T-helper 22 cell (primary cell): ENCODE data around the gene TNFAIP3.

Experiments
- DNase-seq: peaks from one replicate; pipeline ENCODE4 v3.0.0-alpha.2; 2020; ENCODE audit warnings: low read depth

Gene TNFAIP3

DNA sequence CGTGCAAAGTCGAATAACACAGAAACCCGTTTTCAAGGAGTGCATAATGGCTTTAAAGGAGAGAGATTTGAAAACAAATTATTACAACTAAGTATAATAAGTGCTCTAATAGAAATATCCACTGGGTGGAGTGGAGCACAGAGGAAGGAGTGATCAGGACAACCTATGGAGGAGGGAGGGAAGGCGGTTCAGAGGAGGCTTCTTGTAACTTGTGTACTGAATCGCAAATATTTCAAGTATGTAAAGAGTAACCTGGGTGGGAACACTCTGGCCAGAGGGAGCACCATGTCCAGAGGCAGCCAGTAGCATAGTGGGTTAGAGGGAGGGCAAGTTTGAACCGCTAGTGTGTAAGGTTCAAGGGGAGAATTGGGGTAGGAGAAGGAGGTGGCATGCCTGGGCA is 21.6 kb upstream of the TNFAIP3 start:
- no peak for DNase-seq

DNA sequence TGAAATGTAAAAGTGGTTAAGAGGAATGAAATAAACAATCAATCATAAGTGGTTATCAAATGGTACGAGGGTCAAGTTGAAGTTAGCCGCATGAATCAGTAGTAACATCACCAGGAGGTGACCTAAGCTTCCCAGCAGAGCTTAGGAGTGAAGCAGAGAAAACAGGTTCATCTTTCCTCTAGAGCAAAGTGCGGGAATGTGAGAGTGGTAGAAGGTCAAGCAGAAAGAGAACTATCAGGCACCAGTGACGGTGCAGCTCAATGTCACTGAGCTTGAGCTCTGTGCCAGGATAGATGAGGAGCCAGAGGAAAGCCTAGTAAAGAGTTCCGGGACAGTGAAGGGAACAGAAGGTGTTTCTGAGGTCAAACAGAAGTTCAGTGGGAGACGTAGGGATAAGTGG is 20.8 kb upstream of the TNFAIP3 start:
- DNase-seq = no peak

DNA sequence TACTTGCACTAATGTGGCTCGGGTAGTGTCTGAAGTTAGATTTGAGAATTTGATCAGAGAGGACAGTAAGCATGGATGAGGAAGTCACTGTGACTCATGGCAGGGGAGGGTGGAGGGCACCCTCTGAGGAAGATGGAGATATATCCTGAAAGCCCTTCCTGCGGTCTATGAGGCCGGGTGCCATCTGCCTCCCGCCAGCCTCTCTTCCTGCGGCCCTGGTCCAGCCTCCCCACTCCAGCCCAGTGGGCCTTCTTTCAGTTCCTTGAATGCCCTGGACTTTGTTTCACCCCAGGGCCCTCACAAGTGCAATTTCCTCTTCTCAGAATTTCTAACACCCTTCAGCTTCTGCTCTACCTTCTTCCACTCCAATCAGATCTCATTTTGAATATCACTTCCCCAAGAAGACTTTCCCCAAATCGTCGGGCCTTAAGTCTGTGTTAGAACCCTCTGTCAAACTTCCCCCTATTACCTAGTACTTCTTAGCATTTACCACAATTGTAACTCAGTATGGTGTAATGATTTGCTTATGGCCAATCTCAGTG is 20.2 kb upstream of the TNFAIP3 start:
- DNase-seq = no peak

DNA sequence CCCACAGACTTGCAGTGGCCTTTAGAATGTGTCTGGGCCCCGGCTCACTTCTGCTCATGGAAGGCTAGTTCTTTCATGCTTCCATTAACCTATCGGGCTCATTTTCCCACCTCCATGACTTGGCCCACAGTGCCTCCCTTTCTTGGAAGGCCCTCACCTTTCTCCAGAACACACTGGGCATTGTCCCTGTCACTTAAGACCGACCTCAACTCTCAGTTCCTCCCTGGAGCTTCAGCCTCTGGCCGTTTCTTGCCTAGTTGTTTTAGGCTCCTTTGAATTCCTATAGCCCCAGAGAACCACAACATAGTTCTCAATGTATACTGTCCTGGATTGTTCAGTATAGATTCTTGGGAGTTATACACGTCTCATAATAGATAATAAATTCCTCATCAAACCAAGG is 19.3 kb upstream of the TNFAIP3 start:
- DNase-seq = no peak

DNA sequence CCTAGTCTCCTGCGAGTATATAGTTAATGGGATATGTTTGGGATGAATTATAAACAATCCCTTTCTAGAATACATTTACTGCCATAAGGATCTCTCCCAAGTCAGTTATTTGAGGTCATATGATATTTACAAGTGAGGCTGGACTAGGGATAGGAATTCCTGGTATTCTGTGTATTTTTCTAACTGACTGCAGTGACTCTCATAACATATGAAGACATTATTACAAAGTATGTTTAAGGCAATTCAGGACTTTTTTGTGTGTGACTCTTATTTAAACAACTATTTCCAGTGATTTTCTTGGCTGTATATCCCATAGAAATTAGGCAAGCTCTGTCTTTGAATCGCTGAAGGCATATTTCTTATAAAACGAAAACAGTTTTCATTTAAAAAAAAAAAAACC is 18.4 kb upstream of the TNFAIP3 start:
- DNase-seq = no peak

DNA sequence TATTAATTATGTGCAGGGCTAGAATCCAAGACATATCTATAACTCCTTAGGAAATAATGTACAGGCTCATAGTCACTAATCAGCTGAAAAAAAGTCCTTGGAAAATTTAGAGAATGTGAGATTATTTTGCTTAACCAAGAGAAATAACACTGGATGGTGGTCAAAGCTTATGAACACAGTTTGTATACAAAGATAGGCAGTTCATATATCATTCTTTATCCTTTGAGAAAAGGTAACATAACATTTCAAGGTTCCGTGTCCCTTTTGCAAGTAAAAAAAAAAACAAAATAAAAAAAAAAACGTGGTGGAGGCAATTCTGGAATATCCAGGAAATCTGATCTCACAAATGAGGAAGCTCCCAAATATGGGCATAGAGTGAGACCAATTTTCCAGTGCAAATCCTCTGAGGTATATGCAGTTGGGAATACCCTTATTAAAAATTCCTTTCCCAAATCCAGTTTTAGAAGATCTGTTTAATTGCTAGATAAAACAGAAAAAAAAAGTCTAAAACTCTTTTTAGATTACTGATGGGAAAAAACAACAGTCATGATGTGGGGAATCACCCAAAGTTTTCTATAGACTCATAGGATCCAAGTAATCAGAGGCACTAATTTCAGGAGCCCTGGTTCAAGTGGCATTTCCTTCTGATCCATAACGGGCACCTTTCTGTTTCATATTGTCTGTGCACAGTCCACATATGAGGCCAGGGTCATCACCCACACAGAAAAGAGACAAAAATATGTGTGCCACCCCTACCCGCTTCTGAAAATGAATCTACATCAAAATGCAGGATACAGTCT is 17.7 kb upstream of the TNFAIP3 start:
- no peak for DNase-seq

DNA sequence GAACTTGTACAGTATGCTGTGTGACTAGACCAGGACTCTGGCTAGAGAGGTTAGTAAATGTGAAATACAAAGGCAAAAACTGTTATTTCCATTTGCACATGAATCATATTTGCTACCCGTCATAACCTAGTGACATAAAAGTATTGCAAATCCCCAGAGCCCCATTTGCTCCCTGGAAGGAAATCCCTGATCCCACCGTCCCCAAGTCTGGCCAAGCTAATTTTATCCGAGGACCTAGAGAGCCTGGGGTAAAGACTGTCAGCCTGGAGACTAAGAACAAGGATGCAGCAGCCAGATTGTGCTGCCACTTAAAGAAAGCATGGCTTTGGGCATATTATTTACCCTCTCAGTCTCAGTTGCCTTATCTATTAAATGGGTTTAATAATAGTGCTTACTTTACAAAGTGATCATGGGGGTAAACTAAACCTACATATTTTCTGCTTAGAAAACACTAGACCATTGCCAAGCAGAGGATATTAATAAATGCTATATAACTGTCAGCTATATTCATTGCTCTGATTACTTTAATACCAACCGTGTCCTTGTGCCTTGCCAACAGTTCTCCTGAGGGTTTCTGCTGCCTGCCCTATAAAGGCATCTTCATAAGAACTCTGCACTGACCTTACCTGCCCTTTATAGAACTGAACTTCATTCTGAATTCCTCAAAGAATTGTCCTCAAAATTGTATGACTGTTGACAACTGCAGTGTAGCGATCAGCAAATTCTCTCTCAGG is 16.9 kb upstream of the TNFAIP3 start:
- no peak for DNase-seq

DNA sequence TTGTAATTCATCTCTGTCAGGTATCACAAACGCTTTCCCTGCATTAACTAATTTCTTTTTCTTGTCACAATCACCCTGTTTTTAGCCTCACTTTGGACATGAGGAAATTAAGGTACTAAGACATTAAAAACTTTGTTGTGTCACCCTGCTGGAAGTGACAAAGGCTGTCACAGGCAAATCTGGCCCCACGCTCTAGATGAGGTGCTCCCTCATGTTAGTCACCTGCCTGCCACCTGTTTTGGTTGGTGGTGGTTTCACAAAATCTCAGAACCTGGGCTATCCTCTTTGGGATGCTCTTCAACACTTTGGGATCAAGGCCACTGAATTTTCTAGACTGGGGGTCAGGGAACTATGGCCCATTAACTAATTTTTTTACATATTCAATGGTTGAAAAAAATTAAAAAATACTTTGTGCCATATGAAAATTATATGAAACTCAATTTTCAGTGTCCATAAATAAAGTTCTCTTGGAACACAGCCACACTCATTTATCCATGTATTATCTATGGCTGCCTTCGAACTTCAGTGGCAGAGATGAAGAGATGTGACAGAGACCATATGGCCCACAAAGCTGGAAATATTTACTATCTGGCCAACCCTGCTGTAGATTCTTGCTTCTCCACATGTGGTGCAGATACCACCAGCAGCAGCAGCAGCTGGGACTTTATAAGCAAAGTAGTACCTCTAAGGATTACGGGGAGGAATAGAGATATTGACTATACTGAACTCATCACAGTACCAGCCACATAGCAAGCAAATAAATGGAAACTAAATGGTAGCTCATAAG is 16.1 kb upstream of the TNFAIP3 start:
- no peak for DNase-seq

DNA sequence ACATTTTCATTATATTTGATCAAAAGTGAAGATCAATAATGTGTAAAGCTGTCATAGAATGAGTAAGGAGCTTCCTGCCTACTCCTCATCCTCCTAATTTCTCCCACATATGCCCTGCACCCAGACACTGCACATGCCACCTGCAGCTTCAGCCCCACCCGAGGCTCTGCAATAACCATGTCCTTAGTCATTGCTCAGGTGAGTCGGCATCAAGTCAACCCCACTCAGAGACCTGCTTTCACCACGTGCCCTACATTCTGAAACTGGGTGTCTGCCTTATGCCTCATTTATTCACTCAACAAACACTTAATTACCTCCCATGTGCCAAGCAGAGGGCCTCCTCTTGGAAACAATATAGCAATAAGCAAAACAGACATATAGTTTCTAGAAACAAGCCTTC is 15.4 kb upstream of the TNFAIP3 start:
- no peak for DNase-seq

DNA sequence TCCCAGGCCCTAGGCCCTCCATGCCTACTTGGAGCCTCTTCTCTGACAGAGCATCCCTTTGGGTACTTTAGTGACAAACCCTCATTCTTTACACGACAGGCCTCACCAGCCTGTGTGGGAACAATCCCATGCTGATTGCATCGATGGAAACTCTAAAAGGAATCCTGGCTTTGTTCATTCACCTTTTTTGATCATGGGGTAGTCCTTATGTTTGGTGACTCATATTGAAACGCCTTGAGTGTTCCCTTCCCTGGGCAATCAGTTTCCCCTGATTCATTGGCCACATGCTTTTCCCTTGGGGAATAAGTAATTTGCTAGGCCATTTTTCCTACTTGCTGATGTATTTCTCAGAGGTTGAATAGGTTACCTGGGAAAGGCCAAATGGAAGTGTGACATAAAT is 14.7 kb upstream of the TNFAIP3 start:
- no peak for DNase-seq

DNA sequence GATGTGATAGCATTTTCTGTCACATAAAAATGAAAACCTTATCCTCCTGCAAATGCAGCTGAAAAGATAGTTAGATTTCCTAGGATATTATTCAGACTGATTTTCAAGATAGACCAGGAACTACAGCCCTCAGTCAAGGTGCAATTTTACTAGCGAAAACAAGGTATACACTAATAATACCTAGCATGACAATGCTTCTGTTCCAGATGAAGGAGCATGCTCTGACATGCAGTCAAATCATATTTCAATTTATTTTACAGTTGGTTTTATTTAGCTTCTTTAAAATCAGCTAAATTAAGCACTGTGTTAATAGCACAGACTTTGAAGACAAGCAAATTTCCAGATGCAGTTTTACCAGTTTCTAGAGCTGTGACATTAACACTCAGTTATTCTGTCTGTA is 14.2 kb upstream of the TNFAIP3 start:
- no peak for DNase-seq

DNA sequence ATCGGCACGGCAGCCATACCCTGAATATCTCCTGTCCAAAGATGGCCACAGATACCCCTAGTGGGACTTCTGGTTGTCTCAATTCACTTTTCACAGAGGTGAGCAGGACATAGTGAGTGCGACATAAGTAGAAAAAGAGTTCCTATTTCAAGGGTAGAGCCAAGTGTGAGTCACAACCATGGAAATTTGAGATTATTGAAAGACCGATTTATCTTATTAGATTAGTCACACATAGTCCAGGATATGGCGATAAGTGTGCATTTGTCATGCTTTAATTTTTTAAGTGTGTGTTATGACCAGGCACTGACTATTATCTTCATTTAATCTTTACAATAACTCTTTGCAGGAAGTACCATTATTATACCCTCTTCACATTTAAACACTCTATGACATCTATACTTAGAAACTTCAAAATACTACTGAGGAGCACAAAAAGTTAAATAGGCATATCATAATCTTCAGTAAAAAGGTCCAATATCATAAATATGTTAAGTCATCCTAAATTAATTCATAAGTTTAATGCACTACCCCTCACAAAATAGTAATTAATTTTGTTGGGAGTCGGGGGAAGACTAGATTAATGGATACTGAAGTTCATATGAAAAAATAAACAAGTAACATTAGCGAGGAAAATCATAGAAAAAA is 13.4 kb upstream of the TNFAIP3 start:
- no peak for DNase-seq

DNA sequence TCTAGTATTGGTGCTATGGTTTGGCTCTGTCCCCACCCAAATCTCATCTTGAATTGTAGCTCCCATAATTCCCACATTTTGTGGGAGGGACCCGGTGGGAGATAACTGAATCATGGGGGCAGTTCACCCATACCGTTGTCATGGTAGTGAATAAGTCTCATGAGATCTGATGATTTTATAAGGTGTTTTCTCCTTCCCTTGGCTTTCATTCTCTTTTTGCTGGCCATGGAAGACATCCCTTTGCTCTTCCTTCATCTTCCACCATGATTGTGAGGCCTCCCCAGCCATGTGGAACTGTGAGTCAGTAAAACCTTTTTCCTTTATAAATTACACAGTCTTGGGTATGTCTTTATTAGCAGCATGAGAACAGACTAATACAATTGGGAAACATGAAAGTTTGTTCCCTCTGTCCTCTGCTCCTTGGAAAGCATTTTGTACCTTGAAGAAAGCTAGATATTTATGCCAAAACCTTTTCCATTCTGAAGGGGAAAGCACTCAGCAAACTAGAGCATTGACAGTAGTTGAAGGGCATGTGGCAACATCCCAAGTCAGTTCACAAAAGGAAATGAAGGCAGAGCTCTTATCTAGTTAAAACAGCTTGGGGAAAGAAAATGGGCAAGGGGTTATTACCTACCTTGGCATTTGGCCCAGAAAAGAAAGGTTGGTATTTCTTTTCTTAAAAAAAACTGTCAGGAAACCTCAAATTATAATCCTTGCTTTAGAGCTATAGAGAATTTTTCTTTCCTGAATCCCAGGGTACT is 10.7 kb upstream of the TNFAIP3 start:
- no peak for DNase-seq

DNA sequence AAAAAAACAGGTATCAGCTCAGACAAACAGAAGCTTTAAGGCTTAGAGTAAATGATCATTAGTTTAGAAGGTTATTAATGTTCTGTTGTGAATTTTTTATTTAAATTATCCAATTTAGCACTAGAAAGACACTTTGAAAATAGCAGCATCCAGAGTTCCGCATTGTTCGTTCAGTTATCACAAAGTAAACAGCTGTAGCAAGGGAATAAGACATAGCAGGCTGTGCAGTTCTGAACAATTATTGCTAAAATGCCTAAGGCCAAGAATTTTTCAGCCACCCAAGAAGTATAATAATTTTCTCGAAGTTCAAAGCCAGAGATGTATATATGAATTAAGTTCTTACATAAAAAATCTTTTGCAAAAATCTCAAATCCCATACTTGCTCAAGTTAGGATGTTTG is 8.0 kb upstream of the TNFAIP3 start:
- DNase-seq = no peak

DNA sequence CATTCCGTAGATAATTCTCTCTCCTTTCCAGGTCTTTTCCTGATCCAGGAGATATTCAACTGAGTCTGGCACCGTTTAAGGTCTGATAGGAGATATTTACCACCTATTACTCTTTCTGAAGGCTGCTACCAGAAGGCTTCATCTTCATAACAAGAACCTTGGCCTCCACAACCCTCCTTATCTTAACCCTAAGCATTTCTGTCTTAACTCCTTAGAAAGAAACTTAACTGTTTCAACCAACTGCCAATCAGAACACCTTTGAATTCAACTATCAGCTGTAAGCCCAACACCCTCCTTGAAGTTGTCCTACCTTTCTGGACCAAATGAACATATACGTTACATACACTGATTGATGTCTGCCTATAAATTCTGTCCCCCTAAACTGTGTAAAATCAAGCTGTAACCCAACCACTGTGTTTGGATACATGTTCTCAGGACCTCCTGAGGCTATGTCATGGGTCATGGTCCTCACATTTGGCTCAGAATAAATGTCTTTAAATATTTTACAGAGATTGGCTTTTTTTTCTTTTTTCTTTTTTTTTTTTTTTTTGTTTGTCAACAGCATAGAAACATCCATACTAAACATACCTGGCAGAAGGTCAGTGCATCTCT is 6.6 kb upstream of the TNFAIP3 start:
- DNase-seq = no peak

DNA sequence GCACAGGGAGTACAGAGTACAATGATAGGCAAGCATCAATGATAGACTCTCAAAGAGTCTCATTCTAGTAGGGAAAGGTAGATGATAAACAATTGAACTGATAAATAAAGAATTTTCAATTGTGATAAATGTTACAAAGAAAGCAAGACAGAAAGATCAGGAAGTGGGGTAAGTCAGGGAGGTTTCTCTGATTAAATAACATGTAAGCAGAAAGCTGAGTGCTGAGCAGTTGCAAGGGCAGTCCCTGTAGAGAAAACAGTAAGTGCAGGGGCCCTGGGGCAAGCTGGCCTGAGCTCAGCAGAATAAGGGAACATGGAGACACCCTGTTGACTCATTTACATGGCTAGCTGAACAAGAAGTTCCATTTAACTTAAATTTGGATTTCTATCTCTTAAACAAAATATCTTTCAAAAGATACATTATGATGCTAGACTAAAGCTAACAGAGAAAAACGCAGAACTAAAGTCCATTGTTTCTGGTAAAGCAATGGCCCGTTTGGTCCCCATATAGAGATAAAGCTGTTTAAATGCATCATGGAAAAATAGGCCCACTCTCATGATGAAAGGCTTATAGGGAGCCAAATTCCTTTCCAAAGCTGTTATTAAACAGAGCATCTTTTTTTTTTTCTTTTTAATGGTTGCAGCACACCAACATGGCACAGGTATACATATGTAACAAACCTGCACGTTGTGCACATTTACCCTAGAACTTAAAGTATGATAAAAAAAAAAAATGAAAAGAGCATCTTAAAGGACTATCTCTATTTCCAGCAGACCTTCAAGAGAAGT is 5.3 kb upstream of the TNFAIP3 start:
- DNase-seq = no peak

DNA sequence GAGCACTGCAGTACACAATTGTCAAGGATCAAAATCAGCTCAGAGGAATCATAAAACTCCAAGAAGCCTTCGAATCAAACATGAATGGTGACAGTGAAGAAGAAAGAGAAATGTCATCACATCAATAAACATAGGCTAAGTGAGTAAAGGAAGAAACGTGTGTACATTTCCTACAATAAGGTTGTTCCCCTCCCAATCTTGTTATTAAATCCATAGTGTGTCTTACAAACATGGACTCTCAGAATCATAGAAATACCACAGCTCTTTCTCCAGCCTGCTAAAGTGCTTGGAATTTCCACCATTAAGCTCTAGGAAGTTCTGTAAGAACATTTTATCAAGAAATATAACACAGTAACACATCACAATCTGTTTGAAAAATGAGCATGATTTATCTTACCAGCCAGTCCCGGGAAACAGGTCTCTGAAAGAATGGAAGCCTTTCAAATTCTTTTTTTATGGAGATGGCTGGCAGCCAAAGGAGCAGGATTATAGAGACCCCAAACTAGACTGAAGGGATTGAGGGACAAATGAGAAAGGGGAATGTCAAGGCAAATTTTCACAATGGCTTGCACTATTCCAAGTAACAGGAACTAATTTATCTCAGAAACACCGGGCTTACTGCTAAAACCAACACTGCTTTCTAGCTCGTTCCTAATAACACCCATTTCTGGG is 4.5 kb upstream of the TNFAIP3 start:
- no peak for DNase-seq

DNA sequence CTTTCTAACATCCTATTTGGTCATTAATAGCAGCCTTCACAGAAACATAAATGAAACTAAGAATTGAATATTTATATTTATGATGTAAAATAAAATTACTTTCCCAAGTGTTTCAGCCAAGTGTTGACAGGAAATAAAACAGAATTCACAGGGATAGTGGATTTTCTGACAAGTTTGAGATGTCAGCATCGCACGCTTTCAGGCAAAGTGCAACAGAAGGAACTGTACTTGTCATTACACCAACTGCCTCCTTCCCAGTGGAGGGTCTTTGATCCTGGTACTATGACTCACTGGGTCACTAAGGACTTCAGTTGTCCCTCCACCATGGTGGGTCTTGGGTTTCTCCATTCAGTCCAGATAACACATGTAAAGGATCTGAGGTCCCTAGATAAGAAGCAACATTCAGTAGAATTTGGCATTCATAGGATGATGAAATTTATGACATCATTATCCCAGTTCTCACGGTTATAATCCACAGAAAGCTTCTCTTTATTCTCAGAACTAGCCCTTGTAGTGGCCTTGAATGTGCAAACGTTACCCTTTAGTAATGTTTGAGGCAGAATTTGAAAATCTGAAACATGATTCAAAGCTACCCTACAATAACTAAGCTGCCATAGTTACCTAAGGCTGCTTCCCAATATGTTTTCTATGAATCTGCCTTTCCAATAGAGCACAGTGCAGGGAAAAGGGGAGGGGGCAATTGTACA is 3.8 kb upstream of the TNFAIP3 start:
- DNase-seq = no peak
